Caki2 (cell line): ENCODE results near the gene RCSD1. TPM values are rescaled to one million over a fixed set of nuclear protein-coding genes. Genes with fewer than 3 reads are reported as not detected.

Experiments
- DNase-seq: peaks from one replicate; pipeline ENCODE4 v3.0.0-alpha.2; 2015; ENCODE audit warnings: low read depth
- in situ Hi-C: cut with HindIII; loops from 2 replicates; pipeline ENCODE4 v1.10.0; 2016; ENCODE audit warnings: low sequenced_read_pairs, low pct_unique_long_range_greater_than_20kb, mixed read lengths
- total RNA-seq: library from RNA; depleted of rRNA; stranded (reverse); fragments of >200 nt; shearing (Covaris generic); gene quantifications from 2 replicates; pipeline ENCODE4 v1.2.3, GENCODE V29; 2014; ENCODE audit warnings: low replicate concordance

RCSD1 gene
- total RNA-seq, 1 experiment from 2014 or later = not detected

GRCh38 chr1:167676916-167677848, 47.1 kb downstream of the RCSD1 start:
- DNase-seq = no peak
- in situ Hi-C loops = no loop called here

- DNase-seq = no peak
- in situ Hi-C loops = no loop called here
These were observed 48.4 kb downstream of the RCSD1 start for GRCh38 chr1:167678422-167678821.

GRCh38 chr1:167678838-167679237, 48.8 kb downstream of the RCSD1 start:
- in situ Hi-C loops = no loop called here

GRCh38 chr1:167679714-167680113, 49.7 kb downstream of the RCSD1 start:
- DNase-seq = no peak
- in situ Hi-C loops = no loop called here

More at GRCh38 chr1:167678838-167679237, 48.8 kb downstream of the RCSD1 start:
- DNase-seq = no peak

GRCh38 chr1:167681024-167681423, 51.0 kb downstream of the RCSD1 start:
- in situ Hi-C loops = no loop called here
- no peak for DNase-seq

- no peak for DNase-seq
- in situ Hi-C loops = no loop called here
These were observed 51.5 kb downstream of the RCSD1 start for GRCh38 chr1:167681451-167682098.

- no peak for DNase-seq
- in situ Hi-C loops = no loop called here
These were observed 53.2 kb downstream of the RCSD1 start for GRCh38 chr1:167683226-167683625.

GRCh38 chr1:167683641-167684502, 53.8 kb downstream of the RCSD1 start:
- in situ Hi-C loops = no loop called here
- DNase-seq = no peak

GRCh38 chr1:167685844-167686243, 55.8 kb downstream of the RCSD1 start:
- DNase-seq = no peak
- in situ Hi-C loops = no loop called here

GRCh38 chr1:167687919-167688519, 58.0 kb downstream of the RCSD1 start:
- peak; percentile 48 for DNase-seq
- in situ Hi-C loops = no loop called here

- in situ Hi-C loops = no loop called here
- no peak for DNase-seq
These were observed 59.5 kb downstream of the RCSD1 start for GRCh38 chr1:167689567-167689920.

GRCh38 chr1:167690053-167690452, 60.0 kb downstream of the RCSD1 start:
- no peak for DNase-seq
- in situ Hi-C loops = no loop called here

GRCh38 chr1:167693425-167694045, 63.5 kb downstream of the RCSD1 start:
- in situ Hi-C loops = no loop called here
- DNase-seq = no peak

GRCh38 chr1:167694691-167695090, 64.7 kb downstream of the RCSD1 start:
- in situ Hi-C loops = no loop called here

GRCh38 chr1:167695147-167695546, 65.1 kb downstream of the RCSD1 start:
- no peak for DNase-seq
- in situ Hi-C loops = no loop called here

More at GRCh38 chr1:167694691-167695090, 64.7 kb downstream of the RCSD1 start:
- no peak for DNase-seq

- in situ Hi-C loops = no loop called here
- DNase-seq = no peak
These were observed 65.9 kb downstream of the RCSD1 start for GRCh38 chr1:167695756-167696561.

- in situ Hi-C loops = no loop called here
- no peak for DNase-seq
These were observed 67.7 kb downstream of the RCSD1 start for GRCh38 chr1:167697667-167698141.
